ENCODE measurements around the gene CHRNB4.

- TF ChIP-seq MAX (IDR thresholded peaks at IDR 0.05; ENCODE audit: insufficient read depth, insufficient read length) (no peak), CTCF (IDR thresholded peaks at IDR 0.05; ENCODE audit: extremely low read depth in 1 of 2, insufficient read depth in 1 of 2, low read depth in 1 of 2, low read length in 2 of 2) (no peak), FOS (IDR thresholded peaks at IDR 0.05; ENCODE audit: borderline replicate concordance, insufficient read depth, low read length) (no peak), POLR2AphosphoS5 (IDR thresholded peaks at IDR 0.05; ENCODE audit: insufficient read depth, low read depth, low read length) (no peak), EZH2 (IDR thresholded peaks at IDR 0.05; ENCODE audit: borderline replicate concordance, low read depth, low read length, severe bottlenecking) (no peak), POLR2A (IDR thresholded peaks at IDR 0.05; ENCODE audit: low read depth, low read length) (no peak), MYC (IDR thresholded peaks at IDR 0.05; ENCODE audit: low read depth, low read length) (no peak)
Observed at GRCh38 chr15:78574944-78575343, 66.1 kb downstream of the CHRNB4 start.

Measured in endothelial cell of umbilical vein (primary cell).